Measurements from ENCODE around the gene VSTM2B.

DNA sequence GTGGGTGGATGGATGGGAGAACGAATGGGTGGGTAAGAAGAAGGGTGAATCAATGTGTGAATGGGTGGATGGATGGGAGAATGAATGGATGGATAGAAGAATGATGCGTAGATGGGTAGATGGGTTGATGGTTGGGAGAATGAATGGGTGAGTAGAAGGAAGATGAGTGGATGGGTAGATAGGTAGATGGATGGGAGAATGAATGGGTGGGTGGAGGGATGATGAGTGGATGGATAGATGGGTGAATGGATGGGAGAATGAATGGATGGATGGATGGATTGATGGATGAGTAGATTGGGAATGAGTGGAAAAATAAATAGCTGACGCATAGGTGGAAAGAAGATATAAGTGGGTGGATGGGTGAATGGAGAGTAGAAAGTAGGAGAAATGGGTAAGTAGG lies 16.5 kb downstream of the VSTM2B start:
- TF ChIP-seq, protein P1, sequence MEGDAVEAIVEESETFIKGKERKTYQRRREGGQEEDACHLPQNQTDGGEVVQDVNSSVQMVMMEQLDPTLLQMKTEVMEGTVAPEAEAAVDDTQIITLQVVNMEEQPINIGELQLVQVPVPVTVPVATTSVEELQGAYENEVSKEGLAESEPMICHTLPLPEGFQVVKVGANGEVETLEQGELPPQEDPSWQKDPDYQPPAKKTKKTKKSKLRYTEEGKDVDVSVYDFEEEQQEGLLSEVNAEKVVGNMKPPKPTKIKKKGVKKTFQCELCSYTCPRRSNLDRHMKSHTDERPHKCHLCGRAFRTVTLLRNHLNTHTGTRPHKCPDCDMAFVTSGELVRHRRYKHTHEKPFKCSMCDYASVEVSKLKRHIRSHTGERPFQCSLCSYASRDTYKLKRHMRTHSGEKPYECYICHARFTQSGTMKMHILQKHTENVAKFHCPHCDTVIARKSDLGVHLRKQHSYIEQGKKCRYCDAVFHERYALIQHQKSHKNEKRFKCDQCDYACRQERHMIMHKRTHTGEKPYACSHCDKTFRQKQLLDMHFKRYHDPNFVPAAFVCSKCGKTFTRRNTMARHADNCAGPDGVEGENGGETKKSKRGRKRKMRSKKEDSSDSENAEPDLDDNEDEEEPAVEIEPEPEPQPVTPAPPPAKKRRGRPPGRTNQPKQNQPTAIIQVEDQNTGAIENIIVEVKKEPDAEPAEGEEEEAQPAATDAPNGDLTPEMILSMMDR (IDR thresholded peaks at IDR 0.05): no peak
- TF ChIP-seq EP300 (IDR thresholded peaks at IDR 0.05; ENCODE audit: low read depth): no peak
